ENCODE data around the gene DHPS. TPM values are rescaled to one million over a fixed set of nuclear protein-coding genes. Genes with fewer than 3 reads are reported as not detected.
"Not testable (repeated sequence)": the region's sequence is repeated elsewhere in the genome, so short reads cannot be mapped to it uniquely, and the experiment has no call there.

DHPS gene
- total and polyA plus RNA-seq, 2 of the 13 experiments (the other 11 are each of a cell fraction or from before 2014, with no cell fraction given) = 43.3 to 84.3 TPM

- H3K36me3 ChIP-seq (replicated peaks in 1 of 2; ENCODE audit: control insufficient read depth in 1 of 2, insufficient read depth in 2 of 2, low read length in 2 of 2) = peaks cover 17 to 27% of the 10 kb centered on the region in 2 experiments
- ChIA-PET POLR2A (no interaction called here), CTCF (ENCODE audit: low intra/inter-chr PET ratio, low total read pairs) (no interaction called here)
- no peak for DNase-seq (ENCODE audit: low spot score)
- peaks cover 4% of the 10 kb centered on the region; the same call in 1 of the 2 replicates for H4K20me1 ChIP-seq (ENCODE audit: insufficient read depth, low read length)
- H2AFZ ChIP-seq (ENCODE audit: low read length) = no peak overlapping the region
- intact Hi-C loops (cut with micrococcal nuclease; ENCODE audit: unreplicated experiment) = no loop called here
- in situ Hi-C loops (cut with HindIII; ENCODE audit: extremely low pct_ligation_motif_present, low pct_unique_long_range_greater_than_20kb) = no loop called here
- no peak overlapping the region for H3K4me3 ChIP-seq (replicated peaks in 1 of 3; ENCODE audit: insufficient read depth in 1 of 3, low read depth in 2 of 3, low read length in 3 of 3)
- TF ChIP-seq HNF4A (CRISPR knock-in tag; IDR thresholded peaks at IDR 0.05) = no peak
- TF ChIP-seq, protein P1, sequence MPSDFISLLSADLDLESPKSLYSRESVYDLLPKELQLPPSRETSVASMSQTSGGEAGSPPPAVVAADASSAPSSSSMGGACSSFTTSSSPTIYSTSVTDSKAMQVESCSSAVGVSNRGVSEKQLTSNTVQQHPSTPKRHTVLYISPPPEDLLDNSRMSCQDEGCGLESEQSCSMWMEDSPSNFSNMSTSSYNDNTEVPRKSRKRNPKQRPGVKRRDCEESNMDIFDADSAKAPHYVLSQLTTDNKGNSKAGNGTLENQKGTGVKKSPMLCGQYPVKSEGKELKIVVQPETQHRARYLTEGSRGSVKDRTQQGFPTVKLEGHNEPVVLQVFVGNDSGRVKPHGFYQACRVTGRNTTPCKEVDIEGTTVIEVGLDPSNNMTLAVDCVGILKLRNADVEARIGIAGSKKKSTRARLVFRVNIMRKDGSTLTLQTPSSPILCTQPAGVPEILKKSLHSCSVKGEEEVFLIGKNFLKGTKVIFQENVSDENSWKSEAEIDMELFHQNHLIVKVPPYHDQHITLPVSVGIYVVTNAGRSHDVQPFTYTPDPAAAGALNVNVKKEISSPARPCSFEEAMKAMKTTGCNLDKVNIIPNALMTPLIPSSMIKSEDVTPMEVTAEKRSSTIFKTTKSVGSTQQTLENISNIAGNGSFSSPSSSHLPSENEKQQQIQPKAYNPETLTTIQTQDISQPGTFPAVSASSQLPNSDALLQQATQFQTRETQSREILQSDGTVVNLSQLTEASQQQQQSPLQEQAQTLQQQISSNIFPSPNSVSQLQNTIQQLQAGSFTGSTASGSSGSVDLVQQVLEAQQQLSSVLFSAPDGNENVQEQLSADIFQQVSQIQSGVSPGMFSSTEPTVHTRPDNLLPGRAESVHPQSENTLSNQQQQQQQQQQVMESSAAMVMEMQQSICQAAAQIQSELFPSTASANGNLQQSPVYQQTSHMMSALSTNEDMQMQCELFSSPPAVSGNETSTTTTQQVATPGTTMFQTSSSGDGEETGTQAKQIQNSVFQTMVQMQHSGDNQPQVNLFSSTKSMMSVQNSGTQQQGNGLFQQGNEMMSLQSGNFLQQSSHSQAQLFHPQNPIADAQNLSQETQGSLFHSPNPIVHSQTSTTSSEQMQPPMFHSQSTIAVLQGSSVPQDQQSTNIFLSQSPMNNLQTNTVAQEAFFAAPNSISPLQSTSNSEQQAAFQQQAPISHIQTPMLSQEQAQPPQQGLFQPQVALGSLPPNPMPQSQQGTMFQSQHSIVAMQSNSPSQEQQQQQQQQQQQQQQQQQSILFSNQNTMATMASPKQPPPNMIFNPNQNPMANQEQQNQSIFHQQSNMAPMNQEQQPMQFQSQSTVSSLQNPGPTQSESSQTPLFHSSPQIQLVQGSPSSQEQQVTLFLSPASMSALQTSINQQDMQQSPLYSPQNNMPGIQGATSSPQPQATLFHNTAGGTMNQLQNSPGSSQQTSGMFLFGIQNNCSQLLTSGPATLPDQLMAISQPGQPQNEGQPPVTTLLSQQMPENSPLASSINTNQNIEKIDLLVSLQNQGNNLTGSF (CRISPR knock-in tag; IDR thresholded peaks at IDR 0.05) = no peak
- BruUV-seq (replicated peaks) = no TSS peak
- 100% methylated on average over 2 of the region's 2 CpGs for WGBS (ENCODE audit: low lambda C conversion rate)
- no peak overlapping the region for H3K4me2 ChIP-seq (ENCODE audit: low read depth, low read length)
- H3K9ac ChIP-seq (ENCODE audit: insufficient read depth, low read depth, low read length) = no peak overlapping the region
- no peak overlapping the region for H3K27ac ChIP-seq (ENCODE audit: extremely low read length, insufficient read depth, low read length)
- no peak for FAIRE-seq
- H3K27me3 ChIP-seq (ENCODE audit: control insufficient read depth in 1 of 2, insufficient read depth in 2 of 2, low read length in 2 of 2) = no peaks in the 10 kb centered on the region; a peak in 1 of 5 replicates
- peaks cover 26% of the 10 kb centered on the region for H3K79me2 ChIP-seq (ENCODE audit: insufficient read depth, low read length)
- peaks cover 17% of the 10 kb centered on the region for H3K4me1 ChIP-seq (ENCODE audit: insufficient read depth, low read length)
- no peak for ATAC-seq
- H3K9me3 ChIP-seq (ENCODE audit: low read length) = no peaks in the 10 kb centered on the region
These were observed 45.3 kb upstream of the DHPS start for GRCh38 chr19:12726988-12727316.

DNA sequence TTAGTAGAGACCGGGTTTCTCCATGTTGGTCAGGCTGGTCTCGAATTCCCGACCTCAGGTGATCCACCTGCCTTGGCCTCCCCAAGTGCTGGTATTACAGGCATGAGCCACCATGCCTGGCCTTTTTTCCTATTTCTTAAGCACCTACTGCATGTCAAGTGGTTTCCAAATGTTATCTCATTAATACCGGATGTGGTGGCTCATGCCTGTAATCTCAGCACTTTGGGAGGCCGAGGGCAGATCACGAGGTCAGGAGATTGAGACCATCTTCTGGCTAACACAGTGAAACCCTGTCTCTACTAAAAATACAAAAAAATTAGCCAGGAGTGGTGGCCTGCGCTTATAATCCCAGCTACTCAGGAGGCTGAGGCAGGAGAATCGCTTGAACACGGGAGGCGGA lies 43.9 kb upstream of the DHPS start:
- H3K9me3 ChIP-seq (ENCODE audit: low read length); H3K9ac ChIP-seq (ENCODE audit: insufficient read depth, low read depth, low read length); BruUV-seq (replicated peaks); in situ Hi-C loops (cut with HindIII; ENCODE audit: extremely low pct_ligation_motif_present, low pct_unique_long_range_greater_than_20kb); H3K27ac ChIP-seq (ENCODE audit: extremely low read length, insufficient read depth, low read length); H3K4me3 ChIP-seq (replicated peaks in 1 of 3; ENCODE audit: insufficient read depth in 1 of 3, low read depth in 2 of 3, low read length in 3 of 3); intact Hi-C loops (cut with micrococcal nuclease; ENCODE audit: unreplicated experiment); DNase-seq (ENCODE audit: low spot score); H2AFZ ChIP-seq (ENCODE audit: low read length); CTCF ChIA-PET (ENCODE audit: low intra/inter-chr PET ratio, low total read pairs); H3K4me2 ChIP-seq (ENCODE audit: low read depth, low read length); H4K20me1 ChIP-seq (ENCODE audit: insufficient read depth, low read length); ATAC-seq; FAIRE-seq; H3K27me3 ChIP-seq (ENCODE audit: control insufficient read depth in 1 of 2, insufficient read depth in 2 of 2, low read length in 2 of 2): not testable (repeated sequence)
- peaks cover 10 to 17% of the 10 kb centered on the region in 2 experiments for H3K36me3 ChIP-seq (replicated peaks in 1 of 2; ENCODE audit: control insufficient read depth in 1 of 2, insufficient read depth in 2 of 2, low read length in 2 of 2)
- peaks cover 30% of the 10 kb centered on the region for H3K79me2 ChIP-seq (ENCODE audit: insufficient read depth, low read length)
- POLR2A ChIA-PET = interaction anchor here (0.8 to 4.8 kb wide), 2 partner anchors 7 to 66 kb away, joined by 3 to 51 read pairs; partner anchors contain the start of genes JUNB and TRIR
- 95% methylated on average over 10 of the region's 10 CpGs for WGBS (ENCODE audit: low lambda C conversion rate)
- peaks cover 13% of the 10 kb centered on the region for H3K4me1 ChIP-seq (ENCODE audit: insufficient read depth, low read length)
